GM18519 (cell line): ENCODE measurements around the gene ANGPT4.
"Not testable (repeated sequence)": the region's sequence is repeated elsewhere in the genome, so short reads cannot be mapped to it uniquely, and the experiment has no call there.

ENCODE experiments used
- ATAC-seq: cut with Tn5 transposase; IDR thresholded peaks from one replicate; pipeline ENCODE4 v1.9.1; 2021; ENCODE audit warnings: mild to moderate bottlenecking, moderate library complexity; ENCODE audit not compliant: unreplicated experiment, low FRiP score

Gene ANGPT4

GRCh38 chr20:909641-910040 is 6.5 kb downstream of the ANGPT4 start:
- ATAC-seq: no peak

GRCh38 chr20:906703-907270 is 9.3 kb downstream of the ANGPT4 start:
- ATAC-seq: no peak

GRCh38 chr20:906001-906520 is 10.1 kb downstream of the ANGPT4 start:
- no peak for ATAC-seq

- no peak for ATAC-seq
Observed at GRCh38 chr20:905396-905961, 10.7 kb downstream of the ANGPT4 start.

- no peak for ATAC-seq
Observed at GRCh38 chr20:904039-904545, 12.0 kb downstream of the ANGPT4 start.

- ATAC-seq: not testable (repeated sequence)
Observed at GRCh38 chr20:897436-897835, 18.7 kb downstream of the ANGPT4 start.

GRCh38 chr20:896501-897025 is 19.6 kb downstream of the ANGPT4 start:
- no peak for ATAC-seq

GRCh38 chr20:892371-892770 is 23.8 kb downstream of the ANGPT4 start:
- not testable (repeated sequence) for ATAC-seq

- no peak for ATAC-seq
Observed at GRCh38 chr20:891706-892080, 24.4 kb downstream of the ANGPT4 start.

GRCh38 chr20:891058-891705 is 25.0 kb downstream of the ANGPT4 start:
- ATAC-seq: no peak

GRCh38 chr20:890666-891057 is 25.5 kb downstream of the ANGPT4 start:
- no peak for ATAC-seq

- no peak for ATAC-seq
Observed at GRCh38 chr20:889932-890463, 26.1 kb downstream of the ANGPT4 start.

GRCh38 chr20:889106-889505 is 27.0 kb downstream of the ANGPT4 start:
- ATAC-seq: no peak

GRCh38 chr20:888057-888456 is 28.1 kb downstream of the ANGPT4 start:
- ATAC-seq: no peak

GRCh38 chr20:887137-887536 is 29.0 kb downstream of the ANGPT4 start:
- ATAC-seq: no peak

- ATAC-seq: no peak
Observed at GRCh38 chr20:884983-885952, 30.9 kb downstream of the ANGPT4 start.

GRCh38 chr20:881783-882144 is 34.4 kb downstream of the ANGPT4 start:
- ATAC-seq: no peak

GRCh38 chr20:881051-881782 is 34.9 kb downstream of the ANGPT4 start:
- ATAC-seq: no peak

GRCh38 chr20:879626-880025 is 36.5 kb downstream of the ANGPT4 start:
- ATAC-seq: no peak
